ENCODE measurements around the gene PSMB5. TPM values are rescaled to one million over a fixed set of nuclear protein-coding genes. Genes with fewer than 3 reads are reported as not detected.

The PSMB5 gene
- total and polyA plus RNA-seq, 9 of the 15 experiments (the other 6 are each of a cell fraction or from before 2014, with no cell fraction given), result 198 to 1,870 (median 269) TPM

- no peak for TF ChIP-seq RERE (CRISPR knock-in tag; IDR thresholded peaks at IDR 0.05; ENCODE audit: borderline replicate concordance)
- TF ChIP-seq PRPF4 (IDR thresholded peaks at IDR 0.05; ENCODE audit: insufficient read depth, low read depth, low read length, poor library complexity, severe bottlenecking), result no peak
- TF ChIP-seq NCOR1 (IDR thresholded peaks at IDR 0.05), result no peak
- no peak for TF ChIP-seq KLF10 (CRISPR knock-in tag; IDR thresholded peaks at IDR 0.05)
- no peak for TF ChIP-seq ZNF3 (CRISPR knock-in tag; IDR thresholded peaks at IDR 0.05)
- TF ChIP-seq TGIF2 (CRISPR knock-in tag; IDR thresholded peaks at IDR 0.05), result no peak
- no peak for TF ChIP-seq CHCHD3 (CRISPR knock-in tag; IDR thresholded peaks at IDR 0.05)
- TF ChIP-seq SMARCA5 (IDR thresholded peaks at IDR 0.05), result 0 out of 2 replicates have a peak, but pooled peaks have one; percentile 54
- TF ChIP-seq GTF3C2 (IDR thresholded peaks at IDR 0.05; ENCODE audit: borderline replicate concordance, extremely low read depth, insufficient read length), result no peak
- no peak for TF ChIP-seq IRF2 (CRISPR knock-in tag; IDR thresholded peaks at IDR 0.05)
- TF ChIP-seq TAF7 (tag; IDR thresholded peaks at IDR 0.05), result no peak
- TF ChIP-seq UBTF (IDR thresholded peaks at IDR 0.05; ENCODE audit: borderline replicate concordance in 1 of 2, low read depth in 2 of 2, low read length in 2 of 2), result no peak
- no peak for TF ChIP-seq TCF7 (IDR thresholded peaks at IDR 0.05; ENCODE audit: borderline replicate concordance)
- no peak for TF ChIP-seq NR0B1 (IDR thresholded peaks at IDR 0.05; ENCODE audit: partially characterized antibody)
Measured at GRCh38 chr14:23056145-23056955, 21.6 kb upstream of the PSMB5 start (continued).
